Effector CD4-positive, alpha-beta T cell (primary cell): ENCODE measurements around the gene IQCN.
"Not testable (repeated sequence)": the region's sequence is repeated elsewhere in the genome, so short reads cannot be mapped to it uniquely, and the experiment has no call there.

Experiments
- DNase-seq: peaks from one replicate; pipeline ENCODE4 v3.0.0-alpha.2; 2020

Gene IQCN

GRCh38 chr19:18230941-18231734, 43.1 kb downstream of the IQCN start:
- no peak for DNase-seq

- no peak for DNase-seq
Observed at GRCh38 chr19:18229915-18230314, 44.3 kb downstream of the IQCN start.

- DNase-seq = no peak
Observed at GRCh38 chr19:18229474-18229873, 44.8 kb downstream of the IQCN start.

- no peak for DNase-seq
Observed at GRCh38 chr19:18227781-18228271, 46.4 kb downstream of the IQCN start.

GRCh38 chr19:18226956-18227780, 47.1 kb downstream of the IQCN start:
- no peak for DNase-seq

GRCh38 chr19:18225702-18226468, 48.4 kb downstream of the IQCN start, which contains the start of gene PDE4C:
Gene PDE4C (minus strand): TSS chr19:18226438. CDS start chr19:18226415, 23 bp downstream.
- DNase-seq = no peak

- DNase-seq = no peak
Observed at GRCh38 chr19:18225355-18225701, 48.9 kb downstream of the IQCN start.

- DNase-seq = peak; percentile 62
Observed at GRCh38 chr19:18224525-18225354, 49.5 kb downstream of the IQCN start.

GRCh38 chr19:18223860-18224524, 50.3 kb downstream of the IQCN start:
- DNase-seq = no peak

- DNase-seq = no peak
Observed at GRCh38 chr19:18221815-18222725, 52.2 kb downstream of the IQCN start.

- no peak for DNase-seq
Observed at GRCh38 chr19:18220632-18221275, 53.5 kb downstream of the IQCN start.

- no peak for DNase-seq
Observed at GRCh38 chr19:18219911-18220631, 54.2 kb downstream of the IQCN start.

GRCh38 chr19:18218600-18218999, 55.7 kb downstream of the IQCN start:
- DNase-seq = no peak

GRCh38 chr19:18218159-18218558, 56.1 kb downstream of the IQCN start:
- no peak for DNase-seq

- no peak for DNase-seq
Observed at GRCh38 chr19:18216789-18217188, 57.5 kb downstream of the IQCN start.

GRCh38 chr19:18214779-18215433, 59.3 kb downstream of the IQCN start:
- DNase-seq = no peak

GRCh38 chr19:18211683-18212082, 62.6 kb downstream of the IQCN start:
- no peak for DNase-seq

GRCh38 chr19:18209912-18210311, 64.3 kb downstream of the IQCN start:
- not testable (repeated sequence) for DNase-seq
